WTC11 (cell line): ENCODE measurements around the gene THOP1. TPM values are rescaled to one million over a fixed set of nuclear protein-coding genes. Genes with fewer than 3 reads are reported as not detected.

Experiments
- ATAC-seq: fragments of 200-7000 bp; cut with Tn5 transposase; 2 replicates; pipeline ENCODE4 v1.10.0; 2021; ENCODE audit warnings: mild to moderate bottlenecking, moderate library complexity
- CTCF ChIA-PET: fragments of 300-600 bp; sonication (Branson Sonifier 250); formaldehyde crosslinking; loops from one replicate; lab custom pipeline; 2021; ENCODE audit warnings: antibody characterized with exemption; lab: Charles Lee
- POLR2A ChIA-PET: fragments of 350-600 bp; sonication (Branson Sonifier 250); formaldehyde crosslinking; loops from one replicate; lab custom pipeline; 2021; ENCODE audit warnings: antibody characterized with exemption; lab: Charles Lee
- DNase-seq: peaks from one replicate; pipeline ENCODE4 v3.0.0; 2021; ENCODE audit warnings: low spot score
- H3K27ac Mint-ChIP-seq: 2 replicates; pipeline ENCODE4 v1.8.0; 2021; ENCODE audit warnings: mixed read lengths
- H3K27me3 Mint-ChIP-seq: 2 replicates; pipeline ENCODE4 v1.8.0; 2021; ENCODE audit warnings: low read depth, mild to moderate bottlenecking, moderate library complexity, mixed read lengths
- H3K36me3 Mint-ChIP-seq: 2 replicates; pipeline ENCODE4 v1.8.0; 2021; ENCODE audit warnings: mixed read lengths
- H3K4me1 Mint-ChIP-seq: 2 replicates; pipeline ENCODE4 v1.8.0; 2022; ENCODE audit warnings: mixed read lengths
- H3K4me3 Mint-ChIP-seq: 2 replicates; pipeline ENCODE4 v1.8.0; 2021; ENCODE audit warnings: mild to moderate bottlenecking, moderate library complexity, mixed read lengths
- H3K9me3 Mint-ChIP-seq: 2 replicates; pipeline ENCODE4 v1.8.0; 2021; ENCODE audit warnings: mixed read lengths
- ARID4B ChIP-seq: sonication (generic); formaldehyde crosslinking; IDR thresholded peaks from 2 replicates; pipeline ENCODE4 v1.8.0; 2023; ENCODE audit warnings: missing genetic modification reagents, mild to moderate bottlenecking, borderline replicate concordance
- E2F4 ChIP-seq: sonication (generic); formaldehyde crosslinking; IDR thresholded peaks from 2 replicates; pipeline ENCODE4 v1.8.1; 2022; ENCODE audit warnings: low read depth, mild to moderate bottlenecking, moderate library complexity, missing genetic modification reagents, borderline replicate concordance
- HMGA2 ChIP-seq: fragments of 250-450 bp; sonication (Bioruptor Pico); IDR thresholded peaks from 2 replicates; pipeline ENCODE4 v1.4.0; 2021; ENCODE audit warnings: mild to moderate bottlenecking, moderate library complexity
- HMGXB4 ChIP-seq: sonication (generic); formaldehyde crosslinking; IDR thresholded peaks from 2 replicates; pipeline ENCODE4 v1.8.1; 2023; ENCODE audit warnings: mild to moderate bottlenecking, moderate library complexity, missing genetic modification reagents
- JUN ChIP-seq: sonication (generic); formaldehyde crosslinking; IDR thresholded peaks from 2 replicates; pipeline ENCODE4 v1.8.0; 2023; ENCODE audit warnings: mild to moderate bottlenecking, missing genetic modification reagents
- NR1H2 ChIP-seq: sonication (generic); formaldehyde crosslinking; IDR thresholded peaks from 2 replicates; pipeline ENCODE4 v1.9.0; 2021; ENCODE audit warnings: mild to moderate bottlenecking, moderate library complexity, missing genetic modification reagents
- NR2C2 ChIP-seq: sonication (generic); formaldehyde crosslinking; IDR thresholded peaks from 2 replicates; pipeline ENCODE4 v1.8.0; 2022; ENCODE audit warnings: mild to moderate bottlenecking, missing genetic modification reagents
- TEAD1 ChIP-seq: sonication (generic); formaldehyde crosslinking; IDR thresholded peaks from 2 replicates; pipeline ENCODE4 v1.8.0; 2022; ENCODE audit warnings: mild to moderate bottlenecking, missing genetic modification reagents
- TEAD4 ChIP-seq: sonication (generic); formaldehyde crosslinking; IDR thresholded peaks from 2 replicates; pipeline ENCODE4 v1.8.0; 2022; ENCODE audit warnings: mild to moderate bottlenecking, missing genetic modification reagents
- TP53 ChIP-seq: sonication (generic); formaldehyde crosslinking; IDR thresholded peaks from 2 replicates; pipeline ENCODE4 v1.8.1; 2023; ENCODE audit warnings: mild to moderate bottlenecking, missing genetic modification reagents
- USF2 ChIP-seq: sonication (generic); formaldehyde crosslinking; IDR thresholded peaks from 2 replicates; pipeline ENCODE4 v1.8.1; 2023; ENCODE audit warnings: mild to moderate bottlenecking, missing genetic modification reagents, moderate library complexity
- ZNF121 ChIP-seq: sonication (generic); formaldehyde crosslinking; IDR thresholded peaks from 2 replicates; pipeline ENCODE4 v1.8.0; 2023; ENCODE audit warnings: missing genetic modification reagents
- total RNA-seq: library from RNA; stranded (reverse); gene quantifications from 3 replicates; pipeline ENCODE4 v1.2.3, GENCODE V29; 2021
- TF ChIP-seq, protein P1 (sequence below): sonication (generic); formaldehyde crosslinking; IDR thresholded peaks from 2 replicates; pipeline ENCODE4 v1.8.1; 2023; ENCODE audit warnings: mild to moderate bottlenecking, missing genetic modification reagents

Gene THOP1
- total RNA-seq, 1 experiment from 2014 or later = 181 TPM

DNA sequence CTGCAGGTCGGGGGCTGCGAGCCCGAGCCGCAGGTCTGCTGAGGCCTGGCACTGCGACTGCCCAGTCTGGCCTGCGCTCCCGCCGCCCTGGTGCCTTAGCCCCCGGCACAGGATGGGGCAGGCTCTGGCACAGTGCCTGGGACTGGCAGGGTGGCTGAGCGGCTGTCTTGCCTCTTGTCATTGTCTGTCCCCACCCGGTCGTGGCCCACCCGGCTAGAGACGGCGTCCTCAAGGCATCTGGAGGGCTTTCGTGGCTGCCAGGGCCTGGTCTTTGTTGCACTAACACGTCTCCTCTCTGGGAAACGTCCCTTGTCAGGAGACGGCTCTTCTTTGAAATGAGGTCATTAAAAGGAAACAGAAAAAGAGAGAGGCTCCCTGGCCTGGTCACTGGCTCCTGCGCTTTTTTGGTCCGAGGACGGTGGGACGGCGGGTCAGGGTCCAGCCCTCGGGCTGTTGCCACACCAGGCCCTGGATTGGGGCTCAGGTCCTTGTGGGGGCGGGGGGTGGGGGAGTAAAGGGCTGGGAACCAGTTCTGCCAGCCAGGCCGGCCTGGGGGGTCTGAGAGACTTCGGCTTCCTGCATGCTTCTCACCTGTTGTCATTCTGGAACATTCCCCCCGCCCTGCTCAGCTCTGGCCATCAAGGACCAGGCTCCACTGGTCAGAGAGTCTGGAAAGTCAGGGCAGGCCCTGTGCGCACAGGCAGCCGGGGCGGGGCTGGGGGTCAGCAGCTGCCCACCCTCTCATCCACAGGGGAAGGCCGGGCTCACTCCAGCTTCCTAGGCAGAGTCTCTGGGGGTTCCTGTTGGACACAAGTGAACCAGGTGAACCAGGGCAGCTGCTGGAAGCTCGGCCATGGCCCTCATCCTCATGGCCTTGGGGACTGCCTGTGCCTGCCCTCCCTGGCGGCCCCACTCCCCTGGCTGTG is 28.2 kb downstream of the THOP1 start:
- peaks cover 15% of the 10 kb centered on the region for H3K36me3 Mint-ChIP-seq

GRCh38 chr19:2814426-2814825 is 29.1 kb downstream of the THOP1 start:
- no peak overlapping the region for H3K27ac Mint-ChIP-seq
- CTCF ChIA-PET = no interaction called here
- no peak overlapping the region for H3K4me3 Mint-ChIP-seq
- H3K27me3 Mint-ChIP-seq = no peaks in the 10 kb centered on the region
- TF ChIP-seq, protein P1, sequence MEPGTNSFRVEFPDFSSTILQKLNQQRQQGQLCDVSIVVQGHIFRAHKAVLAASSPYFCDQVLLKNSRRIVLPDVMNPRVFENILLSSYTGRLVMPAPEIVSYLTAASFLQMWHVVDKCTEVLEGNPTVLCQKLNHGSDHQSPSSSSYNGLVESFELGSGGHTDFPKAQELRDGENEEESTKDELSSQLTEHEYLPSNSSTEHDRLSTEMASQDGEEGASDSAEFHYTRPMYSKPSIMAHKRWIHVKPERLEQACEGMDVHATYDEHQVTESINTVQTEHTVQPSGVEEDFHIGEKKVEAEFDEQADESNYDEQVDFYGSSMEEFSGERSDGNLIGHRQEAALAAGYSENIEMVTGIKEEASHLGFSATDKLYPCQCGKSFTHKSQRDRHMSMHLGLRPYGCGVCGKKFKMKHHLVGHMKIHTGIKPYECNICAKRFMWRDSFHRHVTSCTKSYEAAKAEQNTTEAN (CRISPR knock-in tag) = no peak
- 0 out of 2 replicates have a peak, but pooled peaks have one; percentile 3 for TF ChIP-seq ZNF121 (CRISPR knock-in tag)
- H3K9me3 Mint-ChIP-seq = no peaks in the 10 kb centered on the region; the same call in 1 of the 2 replicates
- POLR2A ChIA-PET = no interaction called here
- DNase-seq (no peak), ATAC-seq (no peak)
- no peaks in the 10 kb centered on the region for H3K4me1 Mint-ChIP-seq
- H3K36me3 Mint-ChIP-seq = peaks cover 6% of the 10 kb centered on the region

More for the DNA sequence above, 28.2 kb downstream of the THOP1 start:
- Mint-ChIP-seq H3K9me3 (no peaks in the 10 kb centered on the region; the same call in 1 of the 2 replicates), H3K4me3 (no peak overlapping the region), H3K27ac (no peak overlapping the region), H3K4me1 (no peaks in the 10 kb centered on the region)
- ChIA-PET POLR2A (no interaction called here), CTCF (no interaction called here)
- ATAC-seq = no peak
- TF ChIP-seq HMGXB4 (no peak), E2F4 (CRISPR knock-in tag) (no peak), ARID4B (CRISPR knock-in tag) (no peak), NR2C2 (CRISPR knock-in tag) (no peak), TEAD1 (CRISPR knock-in tag) (no peak), JUN (no peak), USF2 (no peak)
- TF ChIP-seq, all 79 proteins: peak for 0
- no peaks in the 10 kb centered on the region for H3K27me3 Mint-ChIP-seq
- no peak for DNase-seq

GRCh38 chr19:2815191-2815614 is 29.9 kb downstream of the THOP1 start:
- Mint-ChIP-seq H3K27ac (no peak overlapping the region), H3K27me3 (no peaks in the 10 kb centered on the region), H3K4me1 (no peaks in the 10 kb centered on the region), H3K36me3 (0 out of 2 replicates have a peak, but pooled peaks cover 3% of the 10 kb centered on the region), H3K9me3 (no peaks in the 10 kb centered on the region; the same call in 1 of the 2 replicates), H3K4me3 (no peak overlapping the region)
- ChIA-PET POLR2A (interaction anchor here (1.0 kb wide), 1 partner anchor 11 kb away, joined by 7 read pairs; no protein-coding TSS in a partner anchor), CTCF (no interaction called here)
- DNase-seq = no peak
- TF ChIP-seq TEAD4 (CRISPR knock-in tag) = no peak
- TF ChIP-seq TP53 (CRISPR knock-in tag) = no peak
- TF ChIP-seq NR1H2 (CRISPR knock-in tag) = no peak
- no peak for TF ChIP-seq HMGA2
- ATAC-seq = no peak
